GM20431 (cell line): ENCODE measurements around the gene PTPRE.

Experiments
- in situ Hi-C: fragments of 300-500 bp; cut with MseI, MboI; formaldehyde crosslinking; loops from one replicate; pipeline ENCODE4 v1.15.0; 2020; ENCODE audit warnings: low sequenced_read_pairs; ENCODE audit not compliant: unreplicated experiment

Gene PTPRE

DNA sequence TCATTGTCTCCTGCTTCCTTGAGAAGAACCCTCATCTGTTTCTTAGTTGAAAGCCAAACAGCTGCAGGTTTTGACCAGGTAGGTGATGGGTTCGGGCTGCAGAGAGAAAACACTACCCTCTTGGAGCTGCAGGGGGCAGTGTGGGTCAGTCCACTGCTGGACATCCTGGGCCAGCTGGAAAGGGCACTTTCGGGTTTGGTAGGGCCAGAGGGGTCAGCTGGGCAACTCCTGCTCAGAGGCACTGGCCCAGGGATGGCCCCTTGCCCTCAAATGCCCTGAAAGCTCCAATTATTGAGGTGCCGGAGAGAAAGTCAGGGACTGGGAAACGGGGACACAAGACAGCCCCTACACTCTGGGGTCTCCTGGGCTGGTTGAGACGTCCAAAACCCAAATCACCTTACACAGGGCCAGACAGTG lies 128.7 kb downstream of the PTPRE start:
- in situ Hi-C loops = no loop called here

DNA sequence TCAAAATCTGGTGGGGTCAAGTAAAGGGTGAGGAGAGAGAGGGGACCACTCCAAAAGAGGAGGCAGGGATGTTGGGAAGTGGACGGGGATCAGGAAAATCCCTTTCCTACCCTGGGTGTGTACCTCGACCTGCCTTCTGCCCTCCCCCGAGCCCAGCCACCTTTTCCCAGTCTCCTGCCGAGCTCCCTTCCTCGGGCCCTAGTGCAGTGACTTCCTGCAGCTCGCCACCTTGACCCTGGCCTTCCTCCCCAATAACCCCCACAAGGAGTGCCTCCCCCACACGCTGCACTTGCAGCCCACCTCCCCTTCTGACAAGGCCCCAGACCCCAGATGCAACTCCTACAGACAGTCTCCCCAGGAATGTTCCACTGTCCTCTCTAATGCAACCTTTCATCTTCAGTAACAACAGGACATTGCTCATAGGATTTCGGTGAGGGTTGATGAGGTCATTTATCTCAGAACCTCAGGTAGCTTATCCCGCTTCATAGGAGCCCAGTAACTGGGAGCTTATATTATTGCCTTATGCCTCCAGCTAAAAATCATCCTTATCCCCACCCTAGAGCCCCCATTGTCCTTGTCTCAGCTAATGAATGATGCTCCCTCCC lies 129.2 kb downstream of the PTPRE start:
- in situ Hi-C loops = no loop called here

DNA sequence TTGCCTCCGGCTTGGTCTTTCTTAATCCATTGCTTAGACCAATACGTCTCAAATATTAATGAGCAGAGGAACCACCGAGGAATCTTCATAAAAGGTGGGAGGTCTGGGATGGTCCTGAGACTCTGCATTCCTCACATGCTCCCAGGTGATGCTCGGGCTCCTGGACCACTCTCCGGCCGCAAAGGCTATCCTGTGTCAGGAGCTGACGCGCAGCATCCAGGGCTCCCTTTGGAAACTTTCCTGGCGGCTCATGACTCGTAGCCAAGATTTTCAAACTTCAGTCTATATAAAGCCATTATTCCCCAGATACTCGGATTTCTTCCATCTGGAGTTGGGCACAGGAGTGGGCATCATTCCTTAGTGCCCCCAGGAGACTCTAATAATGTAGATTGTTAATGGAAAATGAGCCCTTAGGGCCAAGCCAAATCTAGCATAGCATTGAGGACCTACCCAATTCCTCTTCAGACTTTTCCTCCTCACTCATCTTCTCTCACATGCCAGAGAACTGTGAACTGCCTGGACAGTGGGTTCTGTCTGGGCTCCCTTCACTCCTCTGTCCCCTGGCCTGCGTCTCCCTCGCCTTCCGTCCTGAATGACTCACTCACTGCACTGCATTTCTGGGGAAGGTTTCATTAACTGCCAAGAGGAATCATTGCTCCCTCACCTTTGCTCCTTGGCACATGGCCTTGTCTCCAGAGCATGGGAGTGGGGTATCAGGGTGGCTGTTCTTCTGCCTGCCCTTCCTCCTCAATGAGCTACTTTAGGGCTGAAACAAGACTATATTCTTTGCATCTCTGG lies 130.0 kb downstream of the PTPRE start:
- in situ Hi-C loops = no loop called here

GRCh38 chr10:128040096-128040495 lies 133.2 kb downstream of the PTPRE start:
- in situ Hi-C loops = no loop called here

GRCh38 chr10:128040681-128041080 lies 133.8 kb downstream of the PTPRE start:
- in situ Hi-C loops = no loop called here

DNA sequence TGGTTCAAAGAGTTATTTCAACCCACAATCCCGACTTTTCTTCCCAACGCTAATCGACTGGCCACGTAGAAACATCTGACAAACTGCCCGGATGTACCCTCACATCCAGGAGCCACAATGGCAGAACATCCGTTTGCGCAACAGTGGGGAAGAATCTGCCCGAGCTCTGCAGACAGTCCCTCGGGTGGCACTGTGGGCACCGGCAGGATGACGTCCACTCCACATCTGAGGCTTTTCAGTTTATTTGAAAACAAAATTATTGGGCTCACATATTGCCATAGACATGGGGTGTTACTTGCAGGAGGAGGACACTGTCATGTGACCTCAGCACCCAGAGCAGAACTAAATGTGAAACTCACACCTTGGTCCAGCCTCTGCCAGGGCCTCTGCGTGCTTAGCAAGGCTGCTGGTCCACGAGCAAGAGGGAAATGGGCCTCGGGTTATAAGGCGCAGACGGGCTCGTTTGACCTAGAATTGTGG lies 135.3 kb downstream of the PTPRE start:
- in situ Hi-C loops = no loop called here

DNA sequence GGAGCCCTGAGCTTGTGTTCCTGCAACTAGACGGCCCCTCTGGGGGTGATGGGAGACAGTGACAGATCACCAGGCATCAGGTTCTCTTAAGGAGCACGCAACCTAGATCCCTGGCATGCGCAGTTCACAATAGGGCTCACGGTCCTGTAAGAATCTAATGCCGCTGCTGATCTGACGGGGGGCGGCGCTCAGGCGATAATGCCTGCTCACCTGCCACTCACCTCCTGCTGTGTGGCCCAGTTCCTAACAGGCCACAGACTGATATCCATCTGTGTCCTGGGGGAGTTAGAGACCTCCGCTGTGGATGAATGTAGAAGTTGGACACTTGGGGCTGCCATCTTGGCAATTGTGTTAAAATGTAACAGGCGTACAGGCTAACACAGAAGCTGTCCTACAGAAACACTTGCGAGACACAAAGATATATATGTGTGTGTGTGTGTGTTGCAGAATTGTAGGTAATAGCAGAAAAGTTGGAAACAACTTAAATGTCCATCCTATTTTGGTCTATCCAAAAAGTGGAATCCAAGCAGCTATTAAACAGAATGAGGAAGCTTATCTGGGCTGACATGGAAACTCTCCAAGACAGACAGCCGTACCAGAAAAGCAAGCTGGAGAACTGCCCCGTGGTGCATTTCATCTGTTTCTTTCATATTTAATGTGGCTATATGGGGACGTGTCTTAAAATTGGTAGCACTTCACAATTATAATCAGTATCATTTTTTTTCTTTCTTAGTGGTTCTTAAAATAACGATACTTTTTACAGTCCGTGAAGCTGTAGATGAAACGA lies 136.5 kb downstream of the PTPRE start:
- in situ Hi-C loops = no loop called here

DNA sequence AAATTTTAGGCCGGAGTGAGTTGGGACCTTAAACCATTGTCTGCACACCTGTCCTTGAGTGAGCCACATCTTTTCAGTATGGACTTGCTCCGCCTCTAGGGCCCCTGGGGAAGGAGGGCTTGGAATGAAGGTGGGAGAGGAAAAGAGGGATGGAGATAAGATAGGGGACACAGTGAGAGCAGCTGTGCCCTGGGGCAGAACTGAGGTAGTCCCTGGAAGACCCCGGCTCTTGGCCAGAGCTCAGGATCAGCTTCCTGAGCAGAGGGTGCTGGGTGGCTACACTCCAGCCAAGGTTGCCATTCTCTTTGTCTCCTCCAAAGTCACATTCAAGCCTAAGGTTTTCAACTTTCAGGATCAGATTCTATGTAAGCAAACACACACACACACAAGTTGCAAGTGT lies 137.3 kb downstream of the PTPRE start:
- in situ Hi-C loops = no loop called here

- in situ Hi-C loops = no loop called here
These were observed 138.3 kb downstream of the PTPRE start for GRCh38 chr10:128044961-128045832.

DNA sequence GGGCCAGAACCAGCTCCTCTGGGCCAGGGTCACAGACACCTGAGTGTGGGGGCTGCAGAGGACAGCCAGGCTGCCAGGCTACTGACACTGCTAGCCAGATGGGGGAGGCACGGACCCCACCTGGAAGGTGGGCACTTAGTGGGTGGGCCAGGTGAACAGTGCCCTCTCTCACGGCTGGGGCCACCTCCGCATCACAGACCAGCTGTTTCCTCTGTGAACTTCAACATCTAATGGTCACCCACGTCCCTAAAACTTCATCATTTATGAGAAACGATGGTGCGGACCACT lies 138.9 kb downstream of the PTPRE start:
- in situ Hi-C loops = no loop called here

GRCh38 chr10:128046156-128046952 lies 139.5 kb downstream of the PTPRE start:
- in situ Hi-C loops = no loop called here

DNA sequence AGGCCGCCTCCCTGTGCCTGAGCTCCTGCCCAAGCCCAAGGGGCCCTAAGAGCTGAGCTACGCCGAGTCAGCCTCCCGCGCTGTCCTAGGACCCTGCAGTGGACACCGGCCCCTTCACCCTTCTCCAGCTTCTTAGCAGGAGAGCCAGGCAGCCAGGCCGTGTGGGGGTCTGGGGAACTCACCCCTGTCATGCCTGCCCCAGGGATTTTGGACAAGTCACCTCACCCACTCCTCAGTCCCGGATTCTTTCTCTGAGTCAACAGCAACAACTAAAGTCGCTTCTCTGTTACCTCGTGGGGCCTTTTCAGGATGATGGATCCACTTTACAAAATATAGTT lies 140.0 kb downstream of the PTPRE start:
- in situ Hi-C loops = no loop called here

DNA sequence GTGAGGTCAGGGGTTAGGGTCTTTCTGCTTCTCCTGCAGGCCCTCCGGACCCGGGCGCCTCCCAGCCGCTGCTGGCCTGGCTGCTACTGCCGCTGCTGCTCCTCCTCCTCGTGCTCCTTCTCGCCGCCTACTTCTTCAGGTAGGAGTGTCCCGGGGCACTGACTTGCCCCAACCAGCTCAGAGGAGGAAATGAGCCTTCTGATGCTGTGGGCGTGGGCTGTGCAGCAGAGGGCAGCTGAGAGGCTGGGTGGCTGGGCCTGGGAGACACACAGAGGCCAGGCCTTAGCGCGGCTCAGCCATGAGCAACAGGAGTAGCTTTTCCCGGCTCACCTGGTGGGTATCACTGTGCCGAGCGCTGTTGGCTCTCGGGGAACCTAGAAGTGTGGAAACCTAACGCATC lies 140.4 kb downstream of the PTPRE start:
- in situ Hi-C loops = no loop called here

GRCh38 chr10:128047991-128048818 lies 141.3 kb downstream of the PTPRE start:
- in situ Hi-C loops = no loop called here

DNA sequence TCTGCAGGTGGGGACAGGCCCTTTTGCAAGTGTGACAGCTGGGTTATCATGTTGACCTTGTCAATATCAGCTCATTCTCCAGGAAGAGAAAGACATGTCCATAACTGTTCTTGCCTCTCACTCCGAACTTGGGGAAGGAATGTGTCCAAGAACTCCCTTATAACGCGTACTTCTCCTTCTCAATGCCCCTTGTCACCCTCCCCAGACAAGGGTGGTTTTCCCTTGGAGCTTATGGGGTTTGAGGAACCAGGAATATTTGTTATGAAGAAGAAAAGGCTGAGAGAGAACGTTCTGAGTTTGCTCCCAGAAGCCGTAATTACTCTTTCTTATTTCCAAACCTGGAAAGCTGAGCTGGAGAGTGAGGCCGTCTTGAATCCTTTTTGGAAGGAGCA lies 141.9 kb downstream of the PTPRE start:
- in situ Hi-C loops = no loop called here

GRCh38 chr10:128049226-128050120 lies 142.6 kb downstream of the PTPRE start:
- in situ Hi-C loops = no loop called here

- in situ Hi-C loops = no loop called here
These were observed 143.2 kb downstream of the PTPRE start for GRCh38 chr10:128050121-128050516.

GRCh38 chr10:128050936-128051335 lies 144.0 kb downstream of the PTPRE start:
- in situ Hi-C loops = no loop called here
